PC-9 (cell line): ENCODE measurements around the gene PDIA5.

ENCODE experiments used
- EZH2 ChIP-seq: fragments of 200-600 bp; sonication (generic); IDR thresholded peaks from 2 replicates; pipeline ENCODE4 v1.8.0; 2017; ENCODE audit warnings: antibody characterized with exemption, low read depth
- TF ChIP-seq, protein P1 (sequence below): fragments of 200-600 bp; sonication (generic); conservative IDR thresholded peaks from 2 replicates; pipeline ENCODE4 v1.6.1; 2017; ENCODE audit warnings: mixed run types, antibody characterized with exemption, mild to moderate bottlenecking, moderate library complexity

DNA sequence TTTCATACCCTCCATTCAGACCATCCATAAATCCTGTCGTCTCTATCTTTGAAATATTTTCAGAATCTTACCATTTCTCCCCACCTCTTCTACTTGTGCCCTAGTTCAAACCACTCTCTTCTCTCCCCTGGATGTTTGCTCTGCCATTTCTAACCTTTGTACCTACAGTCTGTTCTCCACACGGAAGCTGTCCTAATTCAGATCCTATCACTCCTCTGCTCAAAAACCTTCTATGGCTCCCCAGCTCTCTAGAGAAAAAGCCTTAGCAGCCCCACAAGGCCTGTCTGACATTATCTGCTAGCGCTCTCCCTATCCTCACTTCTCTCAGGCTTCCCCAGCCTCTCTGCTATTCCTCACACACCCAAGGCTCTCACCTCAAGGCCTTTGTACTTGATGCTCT, 34.8 kb upstream of the PDIA5 start:
- TF ChIP-seq, protein P1, sequence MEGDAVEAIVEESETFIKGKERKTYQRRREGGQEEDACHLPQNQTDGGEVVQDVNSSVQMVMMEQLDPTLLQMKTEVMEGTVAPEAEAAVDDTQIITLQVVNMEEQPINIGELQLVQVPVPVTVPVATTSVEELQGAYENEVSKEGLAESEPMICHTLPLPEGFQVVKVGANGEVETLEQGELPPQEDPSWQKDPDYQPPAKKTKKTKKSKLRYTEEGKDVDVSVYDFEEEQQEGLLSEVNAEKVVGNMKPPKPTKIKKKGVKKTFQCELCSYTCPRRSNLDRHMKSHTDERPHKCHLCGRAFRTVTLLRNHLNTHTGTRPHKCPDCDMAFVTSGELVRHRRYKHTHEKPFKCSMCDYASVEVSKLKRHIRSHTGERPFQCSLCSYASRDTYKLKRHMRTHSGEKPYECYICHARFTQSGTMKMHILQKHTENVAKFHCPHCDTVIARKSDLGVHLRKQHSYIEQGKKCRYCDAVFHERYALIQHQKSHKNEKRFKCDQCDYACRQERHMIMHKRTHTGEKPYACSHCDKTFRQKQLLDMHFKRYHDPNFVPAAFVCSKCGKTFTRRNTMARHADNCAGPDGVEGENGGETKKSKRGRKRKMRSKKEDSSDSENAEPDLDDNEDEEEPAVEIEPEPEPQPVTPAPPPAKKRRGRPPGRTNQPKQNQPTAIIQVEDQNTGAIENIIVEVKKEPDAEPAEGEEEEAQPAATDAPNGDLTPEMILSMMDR = no peak
- no peak for TF ChIP-seq EZH2
